Measurements from ENCODE around the gene KBTBD6. TPM values are rescaled to one million over a fixed set of nuclear protein-coding genes. Genes with fewer than 3 reads are reported as not detected.
A peak's percentile ranks its signal among the peaks of the same experiment; 100 is the strongest.
"Not testable (repeated sequence)": the region's sequence is repeated elsewhere in the genome, so short reads cannot be mapped to it uniquely, and the experiment has no call there.

KBTBD6 gene
- total and polyA plus RNA-seq, 4 donors, result 2.4 to 10.4 (median 4.8) TPM

DNA sequence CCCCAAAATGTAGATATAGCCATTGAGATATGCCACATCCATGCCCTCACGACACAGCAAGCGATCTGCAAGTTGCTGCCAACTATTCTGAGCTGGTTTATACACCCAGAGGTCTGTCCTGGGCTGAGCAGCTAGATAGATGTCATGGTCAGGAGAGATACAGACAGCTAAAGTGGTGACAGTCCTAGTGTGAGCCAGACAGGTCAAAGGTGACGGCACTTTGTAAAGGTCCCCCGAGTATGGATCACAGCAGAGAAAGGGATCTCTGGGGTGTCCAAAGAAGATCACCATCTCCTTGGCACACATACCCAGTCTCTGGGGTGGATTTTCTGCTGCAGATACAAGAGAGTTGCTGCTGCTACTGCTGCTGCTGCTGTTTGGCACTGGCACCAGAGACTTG, 1.4 kb downstream of the KBTBD6 start:
- H3K9me3 ChIP-seq (ENCODE audit: control insufficient read depth in 4 of 4, insufficient read depth in 3 of 4, low read length in 3 of 4); H3K4me3 ChIP-seq; DNase-seq; H3K27ac ChIP-seq (ENCODE audit: low read depth in 1 of 2, low read length in 1 of 2); H3K9ac ChIP-seq (ENCODE audit: insufficient read depth in 1 of 2, low read length in 2 of 2); H3K27me3 ChIP-seq (ENCODE audit: control insufficient read depth in 3 of 3, insufficient read depth in 3 of 3, low read length in 2 of 3); H3K36me3 ChIP-seq (ENCODE audit: control insufficient read depth in 4 of 4, insufficient read depth in 4 of 4, low read length in 4 of 4); ATAC-seq (ENCODE audit: insufficient read depth, low FRiP score): not testable (repeated sequence)
- 90 to 92% methylated on average over 4 of the region's 4 CpGs for WGBS, 2 donors
- H3K4me1 ChIP-seq (ENCODE audit: control insufficient read depth in 5 of 5, insufficient read depth in 5 of 5, low read length in 5 of 5), result peaks cover 0 to 29% (median 11%) of the 10 kb centered on the region in 5 donors

DNA sequence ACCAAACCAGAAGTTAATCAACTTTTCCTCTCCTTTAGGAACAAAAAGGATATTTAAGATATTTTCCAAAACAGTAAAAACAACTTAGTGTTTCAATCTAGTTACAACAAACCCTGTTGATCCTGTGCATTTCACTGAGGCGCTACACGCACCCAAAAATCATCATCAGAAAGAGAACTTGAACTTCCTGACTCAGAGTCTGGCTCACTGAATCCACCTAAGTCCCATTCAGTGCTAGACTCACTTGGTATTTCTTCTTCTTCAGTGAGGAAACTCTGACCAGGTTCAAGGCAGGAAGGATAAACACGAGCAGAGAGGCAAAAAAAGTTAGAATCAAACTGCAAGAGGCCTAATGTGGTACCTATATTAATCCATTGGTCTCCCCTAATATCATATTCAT, 2.2 kb downstream of the KBTBD6 start:
- Histone ChIP-seq H3K36me3 (ENCODE audit: control insufficient read depth in 4 of 4, insufficient read depth in 4 of 4, low read length in 4 of 4) (peaks cover 0 to 4% (median under 1%) of the 10 kb centered on the region in 4 donors), H3K4me1 (ENCODE audit: control insufficient read depth in 5 of 5, insufficient read depth in 5 of 5, low read length in 5 of 5) (peaks cover 0 to 29% (median 11%) of the 10 kb centered on the region in 5 donors), H3K4me3 (no peak overlapping the region), H3K9ac (ENCODE audit: insufficient read depth in 1 of 2, low read length in 2 of 2) (peak overlapping the region in 1 of 2 donors; percentile 3), H3K27me3 (ENCODE audit: control insufficient read depth in 3 of 3, insufficient read depth in 3 of 3, low read length in 2 of 3) (no peaks in the 10 kb centered on the region), H3K27ac (ENCODE audit: low read depth in 1 of 2, low read length in 1 of 2) (peak overlapping the region in 1 of 2 donors; percentile 50), H3K9me3 (ENCODE audit: control insufficient read depth in 4 of 4, insufficient read depth in 3 of 4, low read length in 3 of 4) (no peaks in the 10 kb centered on the region)
- 72 to 85% methylated on average over 3 of the region's 3 CpGs for WGBS, 2 donors
- ATAC-seq (ENCODE audit: insufficient read depth, low FRiP score), result no peak
- DNase-seq, result no peak
- TF ChIP-seq, protein P1, sequence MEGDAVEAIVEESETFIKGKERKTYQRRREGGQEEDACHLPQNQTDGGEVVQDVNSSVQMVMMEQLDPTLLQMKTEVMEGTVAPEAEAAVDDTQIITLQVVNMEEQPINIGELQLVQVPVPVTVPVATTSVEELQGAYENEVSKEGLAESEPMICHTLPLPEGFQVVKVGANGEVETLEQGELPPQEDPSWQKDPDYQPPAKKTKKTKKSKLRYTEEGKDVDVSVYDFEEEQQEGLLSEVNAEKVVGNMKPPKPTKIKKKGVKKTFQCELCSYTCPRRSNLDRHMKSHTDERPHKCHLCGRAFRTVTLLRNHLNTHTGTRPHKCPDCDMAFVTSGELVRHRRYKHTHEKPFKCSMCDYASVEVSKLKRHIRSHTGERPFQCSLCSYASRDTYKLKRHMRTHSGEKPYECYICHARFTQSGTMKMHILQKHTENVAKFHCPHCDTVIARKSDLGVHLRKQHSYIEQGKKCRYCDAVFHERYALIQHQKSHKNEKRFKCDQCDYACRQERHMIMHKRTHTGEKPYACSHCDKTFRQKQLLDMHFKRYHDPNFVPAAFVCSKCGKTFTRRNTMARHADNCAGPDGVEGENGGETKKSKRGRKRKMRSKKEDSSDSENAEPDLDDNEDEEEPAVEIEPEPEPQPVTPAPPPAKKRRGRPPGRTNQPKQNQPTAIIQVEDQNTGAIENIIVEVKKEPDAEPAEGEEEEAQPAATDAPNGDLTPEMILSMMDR (IDR thresholded peaks at IDR 0.05; ENCODE audit: control extremely low read depth, extremely low read depth), result no peak

DNA sequence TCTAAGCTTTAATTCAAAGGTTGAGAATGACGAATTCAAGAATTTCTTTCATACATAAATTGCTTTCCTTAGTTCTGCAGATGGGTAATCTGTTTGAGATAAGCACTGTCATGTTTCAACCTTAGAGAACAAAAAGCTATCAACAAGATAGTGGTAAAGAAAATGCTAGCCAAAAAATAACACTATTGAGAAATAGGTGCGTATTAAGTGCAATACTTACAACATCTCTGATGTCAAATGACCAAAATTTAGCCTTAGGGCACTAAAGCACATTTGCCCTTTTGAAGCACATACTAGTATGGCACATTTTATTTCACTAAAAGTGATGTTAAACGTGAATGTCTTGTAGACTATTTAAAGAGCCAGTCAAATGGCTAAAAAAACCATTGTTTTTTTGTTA, 4.9 kb downstream of the KBTBD6 start:
- no peak overlapping the region for H3K4me3 ChIP-seq
- peaks cover 0 to 21% (median 11%) of the 10 kb centered on the region in 5 donors for H3K4me1 ChIP-seq (ENCODE audit: control insufficient read depth in 5 of 5, insufficient read depth in 5 of 5, low read length in 5 of 5)
- H3K27ac ChIP-seq (ENCODE audit: low read depth in 1 of 2, low read length in 1 of 2), result no peak overlapping the region
- DNase-seq (no peak), ATAC-seq (ENCODE audit: insufficient read depth, low FRiP score) (no peak)
- TF ChIP-seq, protein P1 (IDR thresholded peaks at IDR 0.05; ENCODE audit: control extremely low read depth, extremely low read depth), result no peak
- H3K36me3 ChIP-seq (ENCODE audit: control insufficient read depth in 4 of 4, insufficient read depth in 4 of 4, low read length in 4 of 4), result peaks cover 0 to 4% (median under 1%) of the 10 kb centered on the region in 4 donors
- no peak overlapping the region for H3K9ac ChIP-seq (ENCODE audit: insufficient read depth in 1 of 2, low read length in 2 of 2)
- H3K9me3 ChIP-seq (ENCODE audit: control insufficient read depth in 4 of 4, insufficient read depth in 3 of 4, low read length in 3 of 4), result no peaks in the 10 kb centered on the region
- WGBS, 2 donors, result 75 to 77% methylated on average over 3 of the region's 3 CpGs
- H3K27me3 ChIP-seq (ENCODE audit: control insufficient read depth in 3 of 3, insufficient read depth in 3 of 3, low read length in 2 of 3), result no peaks in the 10 kb centered on the region

DNA sequence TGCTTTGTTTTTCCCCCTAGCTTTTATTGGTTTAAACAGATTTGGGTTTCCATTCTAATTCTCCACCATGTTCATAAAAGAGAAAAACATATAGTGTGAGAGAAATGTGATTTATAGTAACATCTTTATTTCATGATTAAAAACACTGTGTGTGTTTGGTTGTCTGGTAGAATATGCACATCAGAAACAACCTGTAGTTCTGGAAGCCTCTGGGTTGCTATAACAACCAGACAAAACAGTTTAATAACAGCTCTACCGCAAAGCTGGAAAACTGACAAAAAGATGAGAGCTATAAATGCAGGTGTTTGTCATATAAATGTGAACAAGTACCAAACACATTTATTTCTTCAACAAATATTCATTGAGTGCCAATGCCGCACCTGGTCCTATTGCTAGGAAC, 9.8 kb downstream of the KBTBD6 start:
- TF ChIP-seq, protein P1 (IDR thresholded peaks at IDR 0.05; ENCODE audit: control extremely low read depth, extremely low read depth), result no peak
- ATAC-seq (ENCODE audit: insufficient read depth, low FRiP score), result no peak
- Histone ChIP-seq H3K4me3 (no peak overlapping the region), H3K9ac (ENCODE audit: insufficient read depth in 1 of 2, low read length in 2 of 2) (no peak overlapping the region), H3K36me3 (ENCODE audit: control insufficient read depth in 4 of 4, insufficient read depth in 4 of 4, low read length in 4 of 4) (peaks cover 0 to 2% (median 0%) of the 10 kb centered on the region in 4 donors), H3K27ac (ENCODE audit: low read depth in 1 of 2, low read length in 1 of 2) (no peak overlapping the region), H3K9me3 (ENCODE audit: control insufficient read depth in 4 of 4, insufficient read depth in 3 of 4, low read length in 3 of 4) (no peaks in the 10 kb centered on the region), H3K4me1 (ENCODE audit: control insufficient read depth in 5 of 5, insufficient read depth in 5 of 5, low read length in 5 of 5) (peaks cover 0 to 2% (median 0%) of the 10 kb centered on the region in 5 donors), H3K27me3 (ENCODE audit: control insufficient read depth in 3 of 3, insufficient read depth in 3 of 3, low read length in 2 of 3) (no peaks in the 10 kb centered on the region)
- WGBS, 2 donors, result 70 to 86% methylated on average over 2 of the region's 2 CpGs
- no peak for DNase-seq

Data from lung (tissue), 12 donors.